VCaP (cell line): ENCODE measurements around the gene FNDC3A.

Experiments used
- H3K27ac ChIP-seq: fragments of 450-650 bp; 2 replicates; pipeline ENCODE4 v1.5.1; 2017
- CTCF ChIP-seq: fragments of 450-650 bp; conservative IDR thresholded peaks from 2 replicates; pipeline ENCODE4 v1.5.1; 2017; ENCODE audit warnings: mild to moderate bottlenecking, moderate library complexity

FNDC3A gene

DNA sequence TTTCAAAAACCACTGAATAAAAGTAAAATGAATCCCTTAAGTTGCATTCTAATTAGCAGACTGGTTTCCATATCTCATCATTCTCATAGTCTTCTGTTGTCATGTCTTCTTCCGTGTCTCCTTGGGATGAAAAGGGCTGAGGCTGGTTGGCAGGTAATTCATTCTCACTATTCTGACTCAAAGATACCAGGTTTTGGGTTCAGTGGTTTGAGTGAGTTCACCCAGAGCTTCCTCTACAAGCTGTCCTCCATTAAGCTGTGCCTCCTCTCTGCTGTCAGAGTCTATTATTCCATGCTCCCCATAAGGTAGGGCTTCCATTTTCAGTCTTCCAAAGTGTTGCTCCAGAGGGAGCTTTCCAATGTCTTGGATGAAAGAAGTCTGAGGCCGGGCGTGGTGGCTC lies 68.3 kb downstream of the FNDC3A start:
- no peak for TF ChIP-seq CTCF
- H3K27ac ChIP-seq: no peak overlapping the region

- no peak overlapping the region for H3K27ac ChIP-seq
- no peak for TF ChIP-seq CTCF
Observed at GRCh38 chr13:49044836-49045235, 69.1 kb downstream of the FNDC3A start.

DNA sequence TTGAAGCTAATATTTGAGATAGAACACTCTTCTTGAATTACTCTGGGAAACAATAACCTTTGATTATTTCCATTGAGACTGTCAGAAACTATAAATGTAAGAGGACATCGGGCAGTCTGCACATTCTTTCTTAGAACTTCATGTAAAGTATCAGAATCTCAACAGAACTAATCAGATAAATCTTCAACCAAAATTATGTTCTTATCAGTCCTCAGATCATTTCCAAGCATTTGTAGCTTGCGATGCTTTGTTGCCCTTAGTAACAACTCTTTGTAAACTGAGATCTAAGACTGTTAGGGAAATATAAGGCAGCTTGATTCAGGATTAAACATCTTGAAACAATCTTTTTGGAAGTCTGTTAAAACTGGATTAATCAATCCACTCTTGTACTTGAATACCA lies 70.3 kb downstream of the FNDC3A start:
- no peak for TF ChIP-seq CTCF
- H3K27ac ChIP-seq: no peak overlapping the region

DNA sequence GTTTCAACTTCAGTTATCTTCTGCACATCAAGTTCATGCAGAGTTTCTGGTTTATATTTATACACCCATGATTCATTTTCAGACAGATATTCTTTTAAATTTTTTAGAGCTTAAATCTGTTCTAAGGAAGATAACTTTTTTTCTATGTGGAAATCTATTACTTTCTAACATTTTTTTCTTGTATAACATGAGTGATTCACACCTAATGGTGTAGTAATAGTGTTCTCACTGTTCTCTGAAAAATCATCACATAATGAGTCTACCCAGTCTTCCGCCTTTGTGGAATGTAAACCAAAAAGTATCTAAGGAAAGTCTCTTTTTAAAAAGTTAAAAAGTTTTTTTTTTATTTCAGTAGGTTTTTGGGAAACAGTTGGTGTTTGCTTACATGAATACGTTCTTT lies 70.8 kb downstream of the FNDC3A start:
- no peak overlapping the region for H3K27ac ChIP-seq
- no peak for TF ChIP-seq CTCF

DNA sequence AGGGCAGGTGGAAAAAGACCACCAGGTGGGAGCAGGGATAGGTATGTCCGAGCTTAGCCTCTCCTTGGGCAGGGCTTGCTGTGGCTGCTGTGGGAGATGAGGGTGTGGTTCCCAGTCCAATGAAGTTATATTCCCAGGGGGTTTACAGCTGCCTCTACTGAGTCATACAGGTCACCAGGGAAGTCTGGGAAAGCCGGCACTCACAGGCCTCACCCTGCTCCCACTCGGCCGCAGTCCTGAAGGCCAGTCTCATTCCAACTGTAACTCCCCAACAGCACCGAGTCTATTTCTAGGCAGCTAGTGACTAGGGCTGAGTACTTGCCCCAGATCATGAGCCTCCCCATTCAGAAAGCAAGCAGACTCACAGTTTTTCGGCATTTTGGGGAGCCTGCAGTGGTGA lies 77.1 kb downstream of the FNDC3A start:
- TF ChIP-seq CTCF: no peak
- no peak overlapping the region for H3K27ac ChIP-seq

GRCh38 chr13:49053215-49053614 lies 77.5 kb downstream of the FNDC3A start:
- TF ChIP-seq CTCF: no peak
- H3K27ac ChIP-seq: no peak overlapping the region

DNA sequence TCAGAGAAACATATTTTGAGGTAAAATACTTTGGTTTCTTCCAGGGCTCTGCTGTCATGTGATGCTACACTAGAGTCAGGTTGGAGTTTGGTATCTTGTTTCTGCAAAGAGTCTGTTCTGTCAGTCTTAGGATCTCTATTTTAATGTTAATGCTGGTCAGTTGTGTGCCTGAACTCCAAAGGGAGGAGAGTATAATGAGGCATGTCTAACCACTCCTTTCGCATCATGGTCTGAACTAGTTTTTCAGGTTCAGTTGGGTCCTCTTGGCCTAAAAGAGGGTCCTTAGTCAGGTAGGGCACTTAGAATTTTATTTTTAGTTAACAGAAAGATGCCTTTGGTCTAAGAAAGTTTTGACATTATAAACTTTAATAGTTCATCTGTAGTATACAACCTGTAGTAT lies 78.2 kb downstream of the FNDC3A start:
- no peak for TF ChIP-seq CTCF
- H3K27ac ChIP-seq: no peak overlapping the region

GRCh38 chr13:49055021-49055420 lies 79.3 kb downstream of the FNDC3A start:
- no peak for TF ChIP-seq CTCF
- H3K27ac ChIP-seq: no peak overlapping the region
